NCI-H1694 (cell line): Measurements from ENCODE around the gene KRT16.
"Not testable (repeated sequence)": the region's sequence is repeated elsewhere in the genome, so short reads cannot be mapped to it uniquely, and the experiment has no call there.

ENCODE experiments used
- DNase-seq: peaks from one replicate; lab custom pipeline; 2025; lab: John Stamatoyannopoulos, UW

KRT16 gene

DNA sequence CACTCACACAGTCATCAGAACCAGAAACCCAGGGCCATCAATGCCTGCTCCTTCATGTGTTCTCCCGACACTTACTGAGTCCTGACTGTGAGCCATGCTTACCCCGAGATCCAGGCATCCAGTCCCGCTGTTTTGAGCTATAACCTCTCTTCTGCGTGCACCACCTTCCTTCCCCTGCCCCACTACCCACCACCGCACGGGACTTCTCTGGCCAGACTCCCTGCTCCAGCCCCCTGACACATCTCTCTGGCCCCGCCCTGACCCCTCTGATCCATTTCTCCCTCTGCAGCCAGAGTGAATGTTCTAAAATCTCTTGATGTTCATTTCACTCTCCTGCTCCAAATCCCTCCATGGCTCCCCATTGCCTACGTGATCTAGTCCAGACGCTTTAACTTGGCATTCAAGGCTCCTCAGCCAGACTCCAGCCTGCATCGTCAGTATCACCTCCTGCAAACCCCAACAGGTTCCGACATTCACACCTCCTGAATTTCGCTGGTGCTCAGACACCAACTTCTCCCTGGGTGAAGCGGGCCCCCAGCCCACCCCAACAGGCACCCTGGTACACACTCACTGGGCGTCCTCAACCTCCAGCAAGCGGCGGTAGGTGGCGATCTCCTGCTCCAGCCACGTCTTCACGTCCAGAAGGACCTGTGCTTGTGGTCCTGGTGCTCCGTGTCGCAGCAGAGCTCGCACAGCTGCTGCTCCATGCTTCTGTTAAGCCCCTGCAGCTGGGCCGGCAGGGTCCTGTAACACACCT is 14.9 kb upstream of the KRT16 start:
- no peak for DNase-seq

DNA sequence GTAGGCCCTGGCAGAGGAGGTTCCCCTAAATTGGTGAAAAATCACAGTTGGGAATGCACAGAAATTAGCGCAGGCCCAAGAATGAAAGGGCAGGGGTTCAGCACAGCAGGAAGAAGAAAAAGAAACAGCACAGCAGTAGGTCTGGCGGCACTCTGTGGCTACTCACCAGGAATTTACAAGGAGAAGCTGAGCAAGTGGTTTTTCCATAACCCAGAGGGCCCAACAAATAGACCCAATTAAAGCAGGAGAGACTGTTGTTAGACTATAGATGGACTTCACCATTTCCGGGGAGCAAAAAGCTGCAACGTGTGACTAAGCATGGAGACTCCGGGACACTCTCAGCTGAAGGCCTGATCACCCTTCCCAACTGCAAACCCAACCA is 14.3 kb upstream of the KRT16 start:
- DNase-seq: not testable (repeated sequence)

DNA sequence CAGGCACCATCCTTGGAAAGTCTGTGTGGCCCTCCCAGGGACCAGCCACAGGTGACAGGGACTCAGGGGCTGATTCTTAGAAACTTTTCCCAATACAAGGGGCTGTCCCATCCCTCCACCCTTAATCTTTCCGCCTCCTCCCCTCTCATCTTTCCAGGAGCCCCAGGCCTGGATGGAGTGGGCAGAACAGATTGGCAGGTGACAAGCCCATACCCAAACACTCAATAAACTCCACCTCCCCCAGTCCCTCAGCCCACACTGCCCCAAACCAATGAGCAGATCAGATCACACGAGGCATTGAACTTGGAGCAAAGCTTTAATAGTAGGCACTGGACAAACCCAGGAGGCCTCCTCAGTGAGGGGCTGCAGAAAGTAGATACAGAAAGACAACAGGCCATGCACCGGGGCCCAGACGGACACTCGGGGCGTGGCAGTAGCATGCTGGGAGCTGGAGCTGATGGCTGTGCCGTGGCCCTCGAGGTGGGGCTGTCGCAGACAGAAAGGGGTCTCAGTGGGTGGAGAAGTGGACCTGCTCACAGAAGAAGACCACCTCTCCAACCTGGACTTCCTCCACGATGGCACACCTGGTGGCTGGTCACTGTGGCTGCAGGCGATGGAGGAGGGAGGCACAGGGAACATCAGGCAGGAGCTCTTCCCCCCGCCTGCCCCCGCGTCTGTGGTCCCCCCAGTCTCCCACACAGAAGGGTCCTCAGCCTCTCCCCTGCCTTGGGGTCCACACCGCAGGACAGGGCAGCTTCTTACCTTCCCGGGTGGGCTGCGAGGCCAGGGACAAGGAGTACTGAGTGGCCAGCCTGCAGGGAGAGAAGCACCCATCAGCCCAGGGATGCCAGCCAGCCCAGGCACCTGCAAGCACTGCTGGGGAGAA is 13.7 kb upstream of the KRT16 start:
- DNase-seq: not testable (repeated sequence)

DNA sequence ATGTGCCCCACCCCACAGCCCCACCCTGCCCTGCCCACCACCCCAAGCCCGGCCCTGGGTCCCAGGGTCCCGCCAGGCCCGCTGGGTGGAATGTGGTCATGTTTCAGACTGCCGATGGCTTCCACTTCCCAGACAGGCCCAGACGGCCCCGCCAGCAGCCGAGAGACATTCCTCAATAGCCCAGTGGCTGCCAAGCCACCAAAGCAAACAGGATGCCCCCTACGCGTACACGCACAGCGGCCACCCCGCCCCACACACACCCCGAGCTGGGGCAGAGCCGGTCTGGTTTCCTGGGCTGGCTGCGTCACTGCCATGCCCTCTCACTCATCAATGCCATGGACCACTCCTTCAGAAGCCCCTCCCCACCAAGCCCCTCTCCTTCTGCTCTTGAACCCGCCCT is 13.0 kb upstream of the KRT16 start:
- no peak for DNase-seq

DNA sequence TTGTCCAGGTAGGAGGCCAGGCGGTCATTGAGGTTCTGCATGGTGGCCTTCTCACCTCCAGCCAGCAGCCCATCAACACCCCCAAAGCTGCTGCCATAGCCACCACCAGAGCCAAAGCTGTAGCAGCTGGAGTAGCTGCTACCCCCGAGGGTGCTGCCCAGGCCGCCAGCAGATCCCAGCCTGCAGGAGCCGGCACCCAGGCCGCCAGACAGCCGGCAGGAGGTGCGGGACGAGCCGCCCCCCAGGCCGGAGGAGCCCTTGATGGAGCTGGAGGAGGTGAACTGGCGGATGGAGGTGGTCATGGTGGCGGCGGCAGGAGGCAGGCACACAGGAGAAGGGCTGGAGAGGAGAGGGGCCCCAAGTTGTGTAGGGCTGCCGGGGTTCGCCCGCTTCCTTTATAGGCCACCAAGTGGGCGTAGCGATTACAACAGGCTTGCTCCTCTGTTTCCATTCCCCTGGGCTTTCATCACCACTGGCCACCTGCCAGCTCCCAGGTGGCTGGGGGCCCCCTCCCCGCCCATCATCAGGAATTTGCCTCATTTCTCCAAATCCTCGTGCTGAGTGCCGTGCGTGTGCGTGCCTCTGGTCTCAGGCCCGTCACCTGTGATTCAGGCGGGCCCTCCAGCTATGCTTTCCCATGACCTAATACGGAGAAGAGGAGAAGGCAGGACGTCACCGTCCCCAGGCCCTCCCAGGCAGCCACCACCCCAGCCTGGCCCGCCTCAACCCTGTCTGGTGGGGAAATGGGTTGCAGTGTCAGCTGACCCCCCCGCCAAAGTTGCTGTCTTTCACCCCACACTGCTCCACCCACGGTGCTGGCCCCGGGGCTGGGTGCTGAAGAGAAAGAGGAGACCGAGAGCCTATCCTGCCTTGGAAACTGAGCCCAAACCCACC is 11.9 kb upstream of the KRT16 start, which contains the start of gene KRT17:
KRT17 (minus strand) TSS at position 368 of the 894 bp plus-strand sequence; CDS start at position 302, 66 bp downstream.
- peak; percentile 4 for DNase-seq

DNA sequence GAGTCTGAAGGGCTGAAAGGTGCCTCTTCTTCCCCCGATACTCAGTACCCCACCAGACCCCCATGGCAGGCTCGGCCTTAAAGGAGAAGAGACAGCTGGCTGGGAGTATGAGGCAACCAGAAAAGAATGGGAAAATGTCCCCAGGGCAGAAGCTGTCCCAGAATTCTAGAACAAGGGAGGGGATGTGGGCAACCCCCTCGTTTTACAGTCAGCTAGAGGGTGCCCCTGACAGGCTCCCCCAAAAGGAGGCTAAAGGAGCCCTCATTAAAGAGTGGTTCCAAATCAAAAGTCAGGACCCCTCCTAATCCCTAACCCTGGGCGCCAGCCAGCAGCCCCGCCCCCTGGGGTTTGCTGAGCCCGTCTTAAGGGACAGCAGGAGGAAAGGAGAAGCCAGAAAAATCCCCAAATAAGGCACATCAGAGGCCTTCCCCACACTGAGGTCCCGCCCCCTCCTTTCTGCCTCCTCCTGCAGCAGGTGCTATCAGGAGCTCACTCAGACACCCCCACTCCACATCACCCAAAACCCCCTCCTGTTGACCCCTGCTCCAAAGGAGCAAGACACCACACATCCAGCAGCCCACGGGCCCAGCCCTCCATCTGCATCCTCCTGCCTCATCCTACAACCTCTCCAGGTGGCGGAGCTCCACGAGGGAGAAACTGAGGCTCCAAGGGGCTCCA is 10.8 kb upstream of the KRT16 start:
- DNase-seq: not testable (repeated sequence)

DNA sequence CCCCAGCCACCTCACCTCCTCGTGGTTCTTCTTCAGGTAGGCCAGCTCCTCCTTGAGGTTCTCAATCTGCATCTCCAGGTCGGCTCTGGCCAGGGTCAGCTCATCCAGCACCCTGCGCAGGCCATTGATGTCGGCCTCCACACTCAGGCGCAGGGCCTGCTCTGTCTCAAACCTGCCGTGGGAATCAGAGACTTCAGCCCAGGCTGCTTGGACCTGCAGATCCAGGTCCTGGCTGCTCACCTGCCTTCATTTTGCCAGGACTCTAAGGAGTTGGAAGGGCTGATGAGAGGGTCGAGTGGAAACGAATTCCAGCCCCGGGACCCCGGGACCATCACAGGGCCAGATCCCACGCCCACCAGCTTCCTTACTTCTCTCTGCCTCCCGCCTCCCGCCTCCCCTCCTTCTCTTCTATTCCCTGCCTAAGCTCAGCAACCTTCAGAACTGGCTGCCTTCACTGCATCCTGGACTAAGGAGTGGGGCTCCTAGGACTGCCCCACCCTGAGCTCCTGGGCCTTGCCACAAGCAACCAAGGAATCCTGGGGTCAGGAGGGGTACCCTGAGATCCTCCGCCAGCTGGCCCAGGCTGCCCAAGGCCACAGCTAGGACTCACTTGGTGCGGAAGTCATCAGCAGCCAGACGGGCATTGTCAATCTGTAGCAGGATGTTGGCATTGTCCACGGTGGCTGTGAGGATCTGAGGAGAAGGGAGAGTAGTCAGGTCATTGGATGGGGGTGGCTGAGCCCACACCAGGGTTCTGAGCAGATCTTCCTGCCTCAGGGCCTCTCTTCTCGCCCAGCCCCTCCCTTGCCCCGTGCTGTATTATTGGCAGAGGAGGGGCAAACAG is 10.0 kb upstream of the KRT16 start:
- not testable (repeated sequence) for DNase-seq

DNA sequence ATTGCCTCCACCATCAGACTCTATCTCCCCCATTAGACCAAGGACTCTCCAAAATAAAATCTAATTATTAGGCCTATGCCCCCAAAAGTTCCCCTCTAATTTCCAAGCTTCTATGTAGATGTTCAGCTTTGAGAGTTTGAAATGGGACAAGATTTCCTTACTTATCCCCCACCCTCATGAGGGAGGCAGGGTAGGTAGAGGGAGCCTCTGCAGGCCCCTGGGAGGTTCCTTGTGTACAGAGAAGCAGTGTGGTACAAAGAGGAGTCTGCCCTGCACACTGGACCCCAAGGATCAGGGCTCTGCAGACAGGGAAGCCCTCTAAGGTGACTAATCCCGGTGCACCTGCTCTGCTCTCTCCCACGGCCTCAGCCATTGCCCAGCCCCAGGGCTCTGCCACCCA is 9.3 kb upstream of the KRT16 start:
- DNase-seq: no peak

DNA sequence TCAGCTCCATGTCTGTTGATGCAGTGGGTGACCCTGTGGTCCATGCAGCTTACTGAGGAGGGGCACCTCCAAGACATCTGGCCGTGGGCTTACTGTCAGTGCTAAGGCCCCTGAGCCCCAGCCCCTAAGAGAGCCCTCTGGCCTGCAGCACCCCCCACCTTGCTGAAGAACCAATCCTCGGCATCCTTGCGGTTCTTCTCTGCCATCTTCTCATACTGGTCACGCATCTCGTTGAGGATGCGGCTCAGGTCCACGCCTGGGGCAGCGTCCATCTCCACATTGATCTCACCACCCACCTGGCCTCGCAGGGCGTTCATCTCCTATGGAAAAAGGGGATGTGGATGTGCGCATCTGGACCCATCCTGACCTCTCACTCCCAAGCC is 8.9 kb upstream of the KRT16 start:
- not testable (repeated sequence) for DNase-seq

DNA sequence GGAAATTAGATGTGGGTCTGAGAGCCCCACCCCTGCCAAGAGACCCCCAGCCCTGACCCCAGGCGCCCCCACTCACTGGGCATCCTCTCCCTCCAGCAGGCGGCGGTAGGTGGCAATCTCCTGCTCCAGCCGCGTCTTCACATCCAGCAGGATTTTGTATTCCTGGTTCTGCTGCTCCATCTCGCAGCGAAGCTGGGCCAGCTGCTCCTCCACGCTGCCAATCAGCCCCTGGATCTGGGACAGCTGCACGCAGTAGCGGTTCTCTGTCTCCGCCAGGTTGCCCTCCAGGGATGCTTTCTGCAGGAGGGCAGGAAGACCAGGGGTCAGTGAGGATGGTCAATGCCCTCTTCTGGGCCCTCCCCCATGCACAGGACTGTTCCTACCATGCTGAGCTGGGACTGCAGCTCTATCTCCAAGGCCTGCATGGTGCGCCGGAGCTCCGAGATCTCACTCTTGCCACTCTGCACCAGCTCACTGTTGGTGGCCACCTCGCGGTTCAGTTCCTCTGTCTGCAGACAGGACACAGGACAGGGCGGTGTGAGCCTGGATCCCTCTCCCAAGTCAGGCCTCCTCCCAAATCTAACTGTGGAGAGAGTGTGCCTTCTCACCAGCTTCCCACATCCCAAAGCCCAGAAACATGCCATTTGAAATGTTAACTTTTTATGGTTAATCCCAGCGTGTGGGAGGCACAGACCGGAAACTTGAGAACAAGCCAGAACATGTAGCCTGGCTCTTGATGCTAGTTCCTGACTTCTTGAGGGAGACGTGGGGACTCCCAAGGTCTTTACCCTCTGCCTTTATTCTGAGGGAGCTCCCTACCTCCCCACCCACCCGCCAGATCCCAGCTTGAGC is 8.2 kb upstream of the KRT16 start:
- DNase-seq: no peak

DNA sequence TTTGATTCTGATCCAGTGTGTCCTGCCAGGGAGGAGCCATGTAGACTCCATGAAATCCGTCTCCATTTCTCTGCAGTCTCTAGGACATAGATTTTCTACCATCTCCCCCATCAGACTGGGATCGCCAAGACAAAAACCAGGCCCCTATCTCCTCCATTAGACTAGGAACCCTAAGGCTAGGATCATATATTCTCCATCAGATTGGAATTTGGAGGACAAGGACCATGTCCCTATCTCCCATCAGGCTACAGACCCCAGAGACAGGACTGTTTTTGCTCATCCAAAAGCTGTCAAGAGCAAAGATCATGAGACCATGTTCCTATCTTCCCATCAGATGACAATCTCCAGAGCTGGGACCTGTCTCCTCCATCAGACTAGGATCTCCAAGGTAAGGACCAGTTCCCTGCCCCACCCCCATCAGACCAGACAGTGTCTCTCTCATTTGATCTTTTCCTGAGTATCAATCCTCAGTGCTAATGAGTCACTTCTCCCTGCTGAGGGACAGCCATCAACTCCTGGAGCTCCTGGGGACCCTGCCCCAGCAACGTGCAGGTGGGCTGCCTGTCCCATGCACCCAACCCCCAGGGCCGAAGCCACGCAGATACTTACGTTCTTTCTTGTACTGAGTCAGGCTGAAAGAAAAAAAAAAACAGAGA is 7.5 kb upstream of the KRT16 start:
- DNase-seq: not testable (repeated sequence)

DNA sequence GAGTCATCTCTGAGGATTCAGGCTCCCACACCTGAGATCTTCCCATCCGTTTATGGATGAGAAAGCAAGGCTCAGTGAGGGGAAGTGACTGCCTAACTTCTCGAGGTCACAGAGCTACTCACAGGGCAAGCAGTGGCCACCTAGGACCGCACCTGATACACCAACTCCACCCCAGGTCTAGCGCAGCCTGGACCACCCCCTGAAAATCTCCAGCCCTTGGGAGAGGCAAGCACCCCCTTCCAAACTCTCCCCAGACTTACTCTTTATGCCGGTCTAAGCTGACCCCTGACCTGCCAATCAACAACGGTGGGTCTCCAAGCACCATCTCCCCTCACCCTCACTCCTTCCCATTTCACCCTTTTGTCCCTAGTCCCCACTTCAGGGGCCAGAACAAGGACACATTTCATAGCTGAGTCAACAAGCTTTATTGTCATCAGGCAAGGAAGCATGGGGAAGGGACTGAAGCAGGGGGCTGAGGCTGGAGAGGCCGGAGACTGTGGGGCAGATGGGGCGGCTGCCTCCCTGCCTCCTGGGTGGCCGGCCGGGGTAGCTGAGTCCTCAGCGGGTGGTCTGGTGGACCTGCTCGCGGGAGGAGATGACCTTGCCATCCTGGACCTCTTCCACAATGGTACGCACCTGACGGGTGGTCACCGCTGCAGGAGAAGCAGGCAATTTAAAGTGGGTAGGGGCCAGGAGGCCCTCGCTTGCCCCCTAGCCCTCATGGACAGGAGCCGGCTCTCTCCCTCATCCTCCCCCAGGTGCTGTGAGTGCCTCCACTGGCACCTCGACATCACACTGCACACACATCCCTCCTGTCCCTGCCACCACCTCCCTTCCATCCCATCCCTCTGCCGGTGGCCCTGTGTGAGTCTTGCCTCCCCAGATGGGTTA is 6.7 kb upstream of the KRT16 start:
- DNase-seq: no peak

DNA sequence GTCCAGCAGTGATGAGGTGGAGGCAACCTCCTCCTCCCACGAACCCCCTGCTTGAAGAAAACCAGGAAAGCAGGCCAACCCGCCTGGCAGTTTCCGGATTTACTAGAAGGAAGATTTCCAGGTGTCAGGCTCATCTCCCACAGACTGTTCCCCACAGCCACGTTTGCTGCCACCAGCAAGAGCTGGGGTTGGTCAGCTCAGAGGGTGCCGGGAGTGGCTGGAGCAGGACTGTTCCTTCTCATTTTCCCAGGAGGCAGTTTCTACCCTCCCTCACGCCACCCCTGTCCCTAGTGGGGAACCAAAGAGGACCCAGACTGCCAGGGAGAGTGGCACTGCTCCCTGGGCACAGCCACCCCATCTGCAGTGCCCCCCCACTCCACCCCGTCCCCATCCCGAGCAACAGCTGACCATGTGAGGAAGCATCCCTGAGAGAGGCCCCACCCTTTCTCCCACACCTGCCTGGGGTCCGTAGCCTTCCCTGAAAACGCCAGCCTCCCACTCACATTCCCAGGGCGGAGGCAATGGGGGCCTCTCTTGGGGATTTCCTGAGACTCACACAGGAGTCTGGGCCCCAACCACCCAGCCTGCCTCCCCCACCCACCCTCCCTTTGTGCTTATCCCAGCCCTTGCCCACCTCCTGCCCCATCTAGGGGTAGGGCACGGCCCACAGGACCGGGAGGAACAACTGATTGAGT is 5.9 kb upstream of the KRT16 start:
- DNase-seq: no peak

DNA sequence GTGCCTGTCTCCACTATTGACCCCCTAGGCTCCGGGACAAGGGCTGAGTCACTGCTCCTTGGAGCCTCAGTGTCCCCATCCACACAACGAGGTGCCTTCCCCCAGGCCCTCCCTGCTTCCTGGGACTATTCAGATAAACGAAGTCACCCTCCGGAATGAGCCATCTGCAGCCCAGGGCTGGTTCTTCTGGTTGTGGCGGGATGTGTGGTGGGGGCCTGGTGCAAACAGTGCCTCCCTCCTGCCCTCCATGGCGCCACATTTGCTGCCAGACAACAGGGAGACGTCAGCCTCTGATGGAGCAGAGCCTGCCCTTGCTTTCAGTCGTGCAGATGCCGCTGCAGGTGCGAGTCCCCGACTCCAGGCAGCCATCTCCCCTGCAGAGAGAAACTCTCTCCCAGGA is 5.1 kb upstream of the KRT16 start:
- no peak for DNase-seq

DNA sequence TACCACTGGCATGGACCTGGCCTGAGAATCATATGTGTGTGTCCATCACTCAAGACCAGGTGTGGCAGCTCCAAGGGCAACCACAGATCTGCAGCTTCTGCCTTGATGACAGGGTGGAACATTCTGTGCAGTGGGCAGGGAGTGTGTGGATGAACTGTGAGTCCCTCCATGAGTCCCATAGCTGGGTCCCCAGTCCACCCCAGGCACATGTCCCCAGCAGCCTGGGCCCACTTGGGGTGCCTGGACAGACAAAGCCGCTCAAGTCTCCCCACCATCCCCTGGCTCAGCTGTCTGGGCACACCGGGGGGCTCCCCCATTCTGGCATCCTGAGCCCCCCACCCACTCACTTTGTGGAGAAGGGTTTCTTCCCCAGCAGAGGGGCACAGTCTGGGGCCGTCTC is 4.6 kb upstream of the KRT16 start:
- DNase-seq: no peak

DNA sequence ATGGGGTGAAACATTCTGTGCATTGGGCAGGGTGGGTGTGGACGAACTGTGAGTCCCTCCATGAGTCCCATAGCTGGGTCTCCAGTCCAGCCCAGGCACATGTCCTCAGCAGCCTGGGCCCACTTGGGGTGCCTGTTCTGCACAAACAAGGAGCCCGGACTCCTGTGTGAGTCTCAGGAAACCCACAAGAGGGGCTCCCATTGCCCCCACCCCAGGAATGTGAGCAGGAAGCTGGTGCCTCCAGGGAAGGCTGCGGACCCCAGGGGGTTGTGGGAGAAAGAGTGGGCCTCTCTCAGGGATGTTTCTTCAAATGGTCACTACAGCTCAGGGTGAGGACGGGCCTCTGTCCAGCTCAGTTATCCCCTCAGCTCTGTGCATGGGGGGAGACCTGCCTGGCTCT is 3.9 kb upstream of the KRT16 start:
- DNase-seq: not testable (repeated sequence)

DNA sequence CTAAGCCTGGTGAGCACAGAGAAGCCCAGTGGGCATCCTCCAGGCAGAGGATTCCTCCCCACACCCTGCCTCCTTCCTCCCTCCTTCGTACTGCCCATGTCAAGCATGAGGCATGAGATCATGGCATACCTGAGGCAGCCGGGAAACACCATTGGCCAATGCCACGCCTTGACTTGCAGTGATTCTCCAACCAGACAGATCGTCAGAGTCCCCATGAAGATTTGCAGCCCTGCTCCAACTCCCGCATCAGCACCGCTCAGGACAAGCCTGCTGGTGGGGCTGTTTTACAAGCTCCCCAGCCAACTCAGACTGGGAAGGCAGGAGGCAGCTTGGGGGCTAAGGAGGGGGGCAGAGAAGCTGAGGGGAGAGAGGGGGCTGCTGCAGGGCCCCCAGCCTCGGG is 2.9 kb upstream of the KRT16 start:
- DNase-seq: no peak
